ENCODE data around the gene ATP10A. TPM values are rescaled to one million over a fixed set of nuclear protein-coding genes. Genes with fewer than 3 reads are reported as not detected.
A peak's percentile ranks its signal among the peaks of the same experiment; 100 is the strongest.

Gene ATP10A
- total and polyA plus RNA-seq, 11 donors, result 0.53 to 3.3 (median 1.0) TPM

GRCh38 chr15:25715536-25716413, 147.4 kb downstream of the ATP10A start:
- TF ChIP-seq CTCF (IDR thresholded peaks at IDR 0.05) (no peak), POLR2A (IDR thresholded peaks at IDR 0.05) (no peak)
- no peaks in the 10 kb centered on the region for H3K36me3 ChIP-seq
- no peaks in the 10 kb centered on the region for H3K9me3 ChIP-seq
- no peak overlapping the region for H3K27ac ChIP-seq
- no peak for DNase-seq
- H3K27me3 ChIP-seq, result no peaks in the 10 kb centered on the region
- 87 to 91% (median 90%) methylated on average over 15 to 18 of the region's 18 CpGs for WGBS, 4 donors
- ATAC-seq, result peak in 1 of 4 donors; percentile 17
- intact Hi-C loops (cut with DNase I), result loop anchor here in 1 of 10 donors (10.0 kb wide), 1 partner anchor 219 kb away; no protein-coding TSS in a partner anchor
- no peak overlapping the region for H3K4me3 ChIP-seq
- no peaks in the 10 kb centered on the region for H3K4me1 ChIP-seq

GRCh38 chr15:25714538-25714840, 148.6 kb downstream of the ATP10A start:
- no peaks in the 10 kb centered on the region for H3K27me3 ChIP-seq
- 75 to 83% (median 79%) methylated on average over 3 of the region's 3 CpGs for WGBS, 4 donors
- no peak for DNase-seq
- H3K9me3 ChIP-seq, result no peaks in the 10 kb centered on the region
- no peak for TF ChIP-seq CTCF (IDR thresholded peaks at IDR 0.05)
- TF ChIP-seq POLR2A (IDR thresholded peaks at IDR 0.05), result no peak
- ATAC-seq, result no peak
- no peaks in the 10 kb centered on the region for H3K36me3 ChIP-seq
- intact Hi-C loops (cut with DNase I), result loop anchor here in 1 of 10 donors (10.0 kb wide), 1 partner anchor 220 kb away; no protein-coding TSS in a partner anchor
- no peak overlapping the region for H3K27ac ChIP-seq
- H3K4me1 ChIP-seq, result no peaks in the 10 kb centered on the region
- no peak overlapping the region for H3K4me3 ChIP-seq

- WGBS, 4 donors, result 90 to 91% (median 91%) methylated on average over 19 to 35 of the region's 35 CpGs
- TF ChIP-seq POLR2A (IDR thresholded peaks at IDR 0.05), result no peak
- TF ChIP-seq CTCF (IDR thresholded peaks at IDR 0.05), result no peak
These were observed 149.2 kb downstream of the ATP10A start for GRCh38 chr15:25713736-25714537.

GRCh38 chr15:25712961-25713355, 150.2 kb downstream of the ATP10A start:
- no peak for DNase-seq
- Histone ChIP-seq H3K36me3 (no peaks in the 10 kb centered on the region), H3K27ac (no peak overlapping the region), H3K27me3 (no peaks in the 10 kb centered on the region), H3K4me1 (no peaks in the 10 kb centered on the region), H3K4me3 (no peak overlapping the region), H3K9me3 (no peaks in the 10 kb centered on the region)
- TF ChIP-seq POLR2A (IDR thresholded peaks at IDR 0.05) (no peak), CTCF (IDR thresholded peaks at IDR 0.05) (no peak)
- ATAC-seq, result no peak
- 64 to 92% (median 78%) methylated on average over 5 of the region's 5 CpGs for WGBS, 4 donors
- intact Hi-C loops (cut with DNase I), result loop anchor here in 1 of 10 donors (10.0 kb wide), 1 partner anchor 222 kb away; no protein-coding TSS in a partner anchor

More at GRCh38 chr15:25713736-25714537, 149.2 kb downstream of the ATP10A start:
- intact Hi-C loops (cut with DNase I), result loop anchor here in 1 of 10 donors (10.0 kb wide), 1 partner anchor 221 kb away; no protein-coding TSS in a partner anchor
- no peaks in the 10 kb centered on the region for H3K4me1 ChIP-seq
- no peak overlapping the region for H3K27ac ChIP-seq
- H3K36me3 ChIP-seq, result no peaks in the 10 kb centered on the region
- DNase-seq, result no peak
- H3K27me3 ChIP-seq, result no peaks in the 10 kb centered on the region
- H3K9me3 ChIP-seq, result no peaks in the 10 kb centered on the region
- no peak for ATAC-seq
- H3K4me3 ChIP-seq, result no peak overlapping the region

Measured in heart left ventricle (tissue), 16 donors.